NT2/D1 (cell line): ENCODE data around the gene FKBP8.

Experiments
- SUZ12 ChIP-seq: IDR thresholded peaks from 2 replicates; pipeline ENCODE4 v1.6.1; 2011; ENCODE audit not compliant: insufficient read length, insufficient read depth; ENCODE audit errors: extremely low read depth
- YY1 ChIP-seq: IDR thresholded peaks from 2 replicates; pipeline ENCODE4 v1.6.1; 2011; ENCODE audit not compliant: insufficient read length, insufficient read depth
- ZNF274 ChIP-seq: IDR thresholded peaks from 2 replicates; pipeline ENCODE4 v1.6.1; 2011; ENCODE audit warnings: mild to moderate bottlenecking, low read depth, low read length

GRCh38 chr19:18486746-18487145 lies 56.6 kb downstream of the FKBP8 start:
- TF ChIP-seq ZNF274 (no peak), YY1 (no peak), SUZ12 (no peak)
